Activated T-cell treated with anti-CD3 and anti-CD28 coated beads, Interleukin-2, amount 50 U/mL, for 24 hours (primary cell): ENCODE results near the gene SH2D4B.

Experiments used
- DNase-seq: peaks from one replicate; pipeline ENCODE4 v3.0.0-alpha.2; 2020
- H3K27ac Mint-ChIP-seq: 2 replicates; pipeline ENCODE4 v1.8.0; 2020; ENCODE audit warnings: mild to moderate bottlenecking, mixed read lengths
- H3K27me3 Mint-ChIP-seq: 2 replicates; pipeline ENCODE4 v1.8.0; 2020; ENCODE audit warnings: mixed read lengths
- H3K36me3 Mint-ChIP-seq: 2 replicates; pipeline ENCODE4 v1.8.0; 2020; ENCODE audit warnings: low read depth, mixed read lengths
- H3K4me1 Mint-ChIP-seq: 2 replicates; pipeline ENCODE4 v1.8.0; 2020; ENCODE audit warnings: low read depth, mixed read lengths
- H3K4me3 Mint-ChIP-seq: 2 replicates; pipeline ENCODE4 v1.8.0; 2020; ENCODE audit warnings: mild to moderate bottlenecking, moderate library complexity, mixed read lengths
- H3K9me3 Mint-ChIP-seq: 2 replicates; pipeline ENCODE4 v1.8.0; 2020; ENCODE audit warnings: mixed read lengths

Gene SH2D4B

GRCh38 chr10:80515941-80516340 is 21.8 kb upstream of the SH2D4B start:
- H3K4me1 Mint-ChIP-seq: peaks cover 27% of the 10 kb centered on the region
- H3K4me3 Mint-ChIP-seq: no peak overlapping the region
- H3K9me3 Mint-ChIP-seq: no peaks in the 10 kb centered on the region
- H3K27ac Mint-ChIP-seq: peak overlapping the region; percentile 37
- peaks cover 96% of the 10 kb centered on the region for H3K36me3 Mint-ChIP-seq
- no peak for DNase-seq
- H3K27me3 Mint-ChIP-seq: no peaks in the 10 kb centered on the region

- no peak for DNase-seq
- H3K4me3 Mint-ChIP-seq: no peak overlapping the region
- H3K9me3 Mint-ChIP-seq: no peaks in the 10 kb centered on the region
- no peaks in the 10 kb centered on the region for H3K27me3 Mint-ChIP-seq
- peaks cover 96% of the 10 kb centered on the region for H3K36me3 Mint-ChIP-seq
- H3K27ac Mint-ChIP-seq: peak overlapping the region; percentile 85
- peaks cover 24% of the 10 kb centered on the region for H3K4me1 Mint-ChIP-seq
Measured at GRCh38 chr10:80516506-80517075, 21.1 kb upstream of the SH2D4B start.

DNA sequence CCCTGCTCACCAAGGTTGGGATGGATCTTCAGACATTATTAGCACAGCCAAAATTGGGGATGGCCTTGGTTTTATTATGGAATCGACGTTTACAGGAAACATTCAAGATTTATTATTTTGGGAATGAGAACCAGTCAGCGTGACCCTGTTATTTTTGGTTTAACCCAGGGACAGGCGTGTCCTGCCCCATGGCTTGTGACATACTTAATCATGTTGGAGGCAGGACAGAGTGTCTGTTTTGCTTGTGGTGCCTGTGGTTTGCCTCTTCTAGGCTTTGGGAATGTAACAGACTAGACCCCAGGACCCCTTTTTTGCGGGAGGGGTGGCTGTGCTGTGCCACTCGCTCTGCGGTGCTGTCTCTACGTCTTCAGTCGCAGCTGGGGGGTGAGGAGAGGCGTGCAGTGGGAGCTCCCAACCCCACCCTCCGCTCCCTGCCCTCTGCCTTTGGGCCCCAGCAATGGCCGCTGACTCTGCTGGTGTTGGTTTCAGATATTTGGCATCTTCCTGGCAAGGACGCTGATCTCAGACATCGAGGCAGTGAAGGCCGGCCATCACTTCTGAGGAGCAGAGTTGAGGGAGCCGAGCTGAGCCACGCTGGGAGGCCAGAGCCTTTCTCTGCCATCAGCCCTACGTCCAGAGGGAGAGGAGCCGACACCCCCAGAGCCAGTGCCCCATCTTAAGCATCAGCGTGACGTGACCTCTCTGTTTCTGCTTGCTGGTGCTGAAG is 20.1 kb upstream of the SH2D4B start:
- no peaks in the 10 kb centered on the region for H3K27me3 Mint-ChIP-seq
- peak overlapping the region; percentile 85 for H3K27ac Mint-ChIP-seq
- no peak overlapping the region for H3K4me3 Mint-ChIP-seq
- peaks cover 23% of the 10 kb centered on the region for H3K4me1 Mint-ChIP-seq
- no peak for DNase-seq
- H3K36me3 Mint-ChIP-seq: peaks cover 91% of the 10 kb centered on the region
- no peaks in the 10 kb centered on the region for H3K9me3 Mint-ChIP-seq

- peak overlapping the region; percentile 85 for H3K27ac Mint-ChIP-seq
- no peaks in the 10 kb centered on the region for H3K9me3 Mint-ChIP-seq
- peaks cover 27% of the 10 kb centered on the region for H3K4me1 Mint-ChIP-seq
- H3K27me3 Mint-ChIP-seq: no peaks in the 10 kb centered on the region
- H3K36me3 Mint-ChIP-seq: peaks cover 87% of the 10 kb centered on the region
- H3K4me3 Mint-ChIP-seq: no peak overlapping the region
- DNase-seq: no peak
Measured at GRCh38 chr10:80518143-80518806, 19.4 kb upstream of the SH2D4B start.

DNA sequence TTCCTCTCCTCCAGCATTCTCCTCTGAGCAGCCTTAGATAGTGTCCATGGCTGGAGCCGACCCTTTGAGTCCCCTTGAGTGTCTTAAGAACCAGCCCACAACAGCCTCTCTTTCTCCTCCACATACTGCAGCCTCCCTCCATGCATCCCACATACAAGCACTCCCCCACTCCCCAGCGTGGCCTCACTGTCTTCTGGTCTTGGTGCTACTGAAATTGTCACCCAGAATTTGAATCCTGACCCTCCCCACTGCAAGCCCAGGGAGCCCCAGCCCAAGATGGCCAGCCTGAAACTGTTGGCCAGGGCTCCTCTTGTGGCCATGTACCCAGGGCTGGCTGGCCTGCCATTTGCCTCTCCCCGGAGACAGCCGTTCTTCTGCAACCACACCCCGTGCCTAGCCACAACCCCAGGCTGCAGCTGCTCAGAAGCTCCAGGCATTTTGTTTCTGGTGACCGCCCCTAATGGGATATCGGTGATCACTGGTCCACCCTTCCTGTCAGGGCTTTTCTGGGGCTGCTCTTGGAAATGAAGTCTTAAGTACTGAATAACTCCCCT is 18.8 kb upstream of the SH2D4B start:
- DNase-seq: no peak
- H3K27me3 Mint-ChIP-seq: no peaks in the 10 kb centered on the region
- no peaks in the 10 kb centered on the region for H3K9me3 Mint-ChIP-seq
- peak overlapping the region; percentile 60 for H3K27ac Mint-ChIP-seq
- no peak overlapping the region for H3K4me3 Mint-ChIP-seq
- peaks cover 31% of the 10 kb centered on the region for H3K4me1 Mint-ChIP-seq
- peaks cover 81% of the 10 kb centered on the region for H3K36me3 Mint-ChIP-seq

GRCh38 chr10:80519936-80520650 is 17.6 kb upstream of the SH2D4B start:
- Mint-ChIP-seq H3K4me3 (no peak overlapping the region), H3K4me1 (peaks cover 41% of the 10 kb centered on the region), H3K36me3 (peaks cover 76% of the 10 kb centered on the region)

GRCh38 chr10:80520661-80521470 is 16.8 kb upstream of the SH2D4B start:
- Mint-ChIP-seq H3K36me3 (peaks cover 71% of the 10 kb centered on the region), H3K27me3 (no peaks in the 10 kb centered on the region), H3K4me1 (peaks cover 47% of the 10 kb centered on the region), H3K4me3 (no peak overlapping the region), H3K27ac (peak overlapping the region; percentile 75), H3K9me3 (no peaks in the 10 kb centered on the region)
- no peak for DNase-seq

More at GRCh38 chr10:80519936-80520650, 17.6 kb upstream of the SH2D4B start:
- H3K27me3 Mint-ChIP-seq: no peaks in the 10 kb centered on the region
- peak overlapping the region; percentile 75 for H3K27ac Mint-ChIP-seq
- no peaks in the 10 kb centered on the region for H3K9me3 Mint-ChIP-seq
- DNase-seq: no peak

DNA sequence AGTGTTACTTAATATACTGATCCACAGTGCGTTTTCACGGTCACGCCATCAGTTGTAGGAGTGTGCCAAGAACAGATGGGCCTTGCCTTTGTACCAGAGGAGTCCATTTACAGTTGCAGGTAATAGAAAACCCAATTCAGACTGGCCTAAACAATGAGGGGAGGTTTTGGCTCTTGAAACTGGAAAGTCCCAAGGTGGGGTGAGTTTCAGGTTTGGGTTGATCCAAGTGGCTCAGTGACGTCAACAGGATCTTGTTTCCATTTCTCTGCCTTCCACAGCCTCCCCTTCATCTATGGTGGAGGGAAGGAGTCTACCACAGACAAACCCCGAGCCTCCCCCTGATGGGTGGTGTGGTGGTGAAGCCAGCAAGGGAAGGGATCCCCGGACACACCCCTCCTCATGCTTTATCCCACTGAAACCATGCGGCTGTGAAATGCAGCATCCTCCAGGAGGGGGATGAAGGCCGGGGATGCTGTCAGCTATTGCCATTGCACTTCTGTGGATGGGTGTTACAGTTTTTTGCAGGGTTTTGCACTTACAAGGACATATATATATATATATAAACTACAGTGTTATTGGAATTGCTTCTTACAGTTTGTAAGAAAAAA is 14.8 kb upstream of the SH2D4B start:
- H3K36me3 Mint-ChIP-seq: peaks cover 56% of the 10 kb centered on the region
- no peaks in the 10 kb centered on the region for H3K27me3 Mint-ChIP-seq
- H3K27ac Mint-ChIP-seq: peak overlapping the region; percentile 54
- peaks cover 58% of the 10 kb centered on the region for H3K4me1 Mint-ChIP-seq
- no peaks in the 10 kb centered on the region for H3K9me3 Mint-ChIP-seq
- no peak overlapping the region for H3K4me3 Mint-ChIP-seq
- no peak for DNase-seq

DNA sequence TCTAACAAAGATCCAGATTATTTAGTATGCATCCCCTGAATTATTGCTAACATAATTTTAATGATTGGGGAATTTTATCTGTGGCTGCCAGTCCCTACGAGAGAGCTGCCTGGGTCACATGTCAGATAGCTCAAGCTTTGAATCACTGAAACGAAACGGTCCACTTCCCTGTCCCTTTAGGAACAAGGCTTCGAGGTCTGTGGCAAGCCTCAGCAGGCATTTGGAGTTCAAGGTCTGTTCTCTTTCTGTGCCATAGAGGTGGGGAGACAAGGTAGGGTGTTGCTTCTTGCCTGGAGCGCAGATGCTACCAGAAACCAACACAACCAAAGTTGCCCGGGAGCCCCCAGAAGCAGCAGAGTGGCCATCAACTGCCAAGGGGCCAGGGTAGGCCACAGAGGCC is 13.9 kb upstream of the SH2D4B start:
- Mint-ChIP-seq H3K27me3 (no peaks in the 10 kb centered on the region), H3K4me1 (peaks cover 67% of the 10 kb centered on the region), H3K36me3 (peaks cover 47% of the 10 kb centered on the region), H3K4me3 (no peak overlapping the region), H3K9me3 (no peaks in the 10 kb centered on the region), H3K27ac (peak overlapping the region; percentile 79)
- no peak for DNase-seq

GRCh38 chr10:80524190-80524909 is 13.4 kb upstream of the SH2D4B start:
- Mint-ChIP-seq H3K4me1 (peaks cover 73% of the 10 kb centered on the region), H3K27me3 (no peaks in the 10 kb centered on the region), H3K27ac (peak overlapping the region; percentile 79), H3K4me3 (no peak overlapping the region), H3K36me3 (peaks cover 46% of the 10 kb centered on the region), H3K9me3 (no peaks in the 10 kb centered on the region)
- DNase-seq: no peak

DNA sequence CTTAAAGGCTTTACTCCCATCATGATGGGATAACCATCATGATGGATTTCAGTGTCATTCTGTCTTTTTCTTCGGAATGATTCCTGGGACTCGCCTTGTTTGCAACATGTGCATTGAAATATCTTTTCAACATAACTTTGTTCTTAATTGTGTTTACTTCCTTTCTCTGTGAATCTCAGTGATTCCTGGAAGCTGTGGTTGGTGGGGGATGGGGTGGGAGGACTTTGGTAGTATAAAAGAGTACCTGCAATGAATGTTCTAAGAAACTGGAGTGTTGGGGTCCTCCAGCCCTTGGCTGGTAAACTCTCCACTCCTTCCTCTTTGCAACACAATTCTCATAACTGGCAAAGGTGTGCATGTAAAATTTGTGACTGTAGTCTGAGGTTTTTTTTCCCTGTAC is 11.5 kb upstream of the SH2D4B start:
- Mint-ChIP-seq H3K9me3 (no peaks in the 10 kb centered on the region), H3K27ac (peak overlapping the region; percentile 80), H3K4me1 (peaks cover 78% of the 10 kb centered on the region), H3K27me3 (no peaks in the 10 kb centered on the region), H3K4me3 (no peak overlapping the region), H3K36me3 (peaks cover 27% of the 10 kb centered on the region)
- no peak for DNase-seq

DNA sequence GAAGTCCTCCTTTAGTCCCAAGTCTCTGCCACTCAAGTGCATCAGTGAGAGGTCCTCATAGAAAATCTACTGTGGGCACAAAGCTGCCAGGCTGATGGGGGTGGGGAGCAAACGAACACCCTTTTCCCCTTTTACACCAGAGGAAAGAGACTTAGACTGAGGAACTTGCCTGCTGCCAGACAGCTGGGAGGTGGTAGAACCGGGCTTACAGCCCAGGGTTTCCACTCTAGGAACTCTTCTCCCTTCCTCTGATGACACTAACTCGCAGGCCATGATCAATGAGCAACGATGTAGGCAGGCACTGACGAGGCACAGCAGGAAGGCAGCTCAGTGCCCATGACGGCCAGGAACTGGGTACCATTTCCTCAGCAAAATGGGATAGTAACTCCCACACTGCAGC is 11.0 kb upstream of the SH2D4B start:
- H3K9me3 Mint-ChIP-seq: no peaks in the 10 kb centered on the region
- H3K27ac Mint-ChIP-seq: peak overlapping the region; percentile 80
- H3K27me3 Mint-ChIP-seq: no peaks in the 10 kb centered on the region
- DNase-seq: no peak
- peaks cover 82% of the 10 kb centered on the region for H3K4me1 Mint-ChIP-seq
- no peak overlapping the region for H3K4me3 Mint-ChIP-seq
- peaks cover 24% of the 10 kb centered on the region for H3K36me3 Mint-ChIP-seq

GRCh38 chr10:80528185-80528700 is 9.5 kb upstream of the SH2D4B start:
- peaks cover 89% of the 10 kb centered on the region for H3K4me1 Mint-ChIP-seq

More at GRCh38 chr10:80528185-80528700, 9.5 kb upstream of the SH2D4B start:
- peak overlapping the region; percentile 20 for H3K27ac Mint-ChIP-seq
- no peaks in the 10 kb centered on the region for H3K27me3 Mint-ChIP-seq
- no peak overlapping the region for H3K4me3 Mint-ChIP-seq
- no peaks in the 10 kb centered on the region for H3K9me3 Mint-ChIP-seq
- H3K36me3 Mint-ChIP-seq: peaks cover 29% of the 10 kb centered on the region
- no peak for DNase-seq
